Effector memory CD4-positive, alpha-beta T cell (primary cell): ENCODE results near the gene CTNND2.

ENCODE experiments used
- DNase-seq, 3 donors: peaks; one replicate each; pipeline ENCODE4 v3.0.0-alpha.2; 2020
- H3K27ac ChIP-seq: 2 replicates; pipeline ENCODE4 v1.7.0; 2013; ENCODE audit warnings: mild to moderate bottlenecking, low read length, moderate library complexity; ENCODE audit not compliant: insufficient read depth, poor library complexity, severe bottlenecking
- H3K27me3 ChIP-seq: replicated peaks from 2 replicates; pipeline ENCODE4 v1.7.0; 2013; ENCODE audit warnings: mild to moderate bottlenecking, low read length; ENCODE audit not compliant: insufficient read depth, control insufficient read depth, poor library complexity, severe bottlenecking
- H3K36me3 ChIP-seq: 2 replicates; pipeline ENCODE4 v1.7.0; 2013; ENCODE audit warnings: mild to moderate bottlenecking, low read length, moderate library complexity; ENCODE audit not compliant: control insufficient read depth, insufficient read depth
- H3K4me1 ChIP-seq: 2 replicates; pipeline ENCODE4 v1.7.0; 2013; ENCODE audit warnings: low read length, mild to moderate bottlenecking; ENCODE audit not compliant: control insufficient read depth, insufficient read depth, poor library complexity, severe bottlenecking
- H3K4me3 ChIP-seq: 2 replicates; pipeline ENCODE4 v1.7.0; 2013; ENCODE audit warnings: low read length, low read depth, mild to moderate bottlenecking; ENCODE audit not compliant: insufficient read depth, poor library complexity, severe bottlenecking
- H3K9me3 ChIP-seq: 2 replicates; pipeline ENCODE4 v1.7.0; 2013; ENCODE audit warnings: mild to moderate bottlenecking, low read length, moderate library complexity; ENCODE audit not compliant: control insufficient read depth

The CTNND2 gene

DNA sequence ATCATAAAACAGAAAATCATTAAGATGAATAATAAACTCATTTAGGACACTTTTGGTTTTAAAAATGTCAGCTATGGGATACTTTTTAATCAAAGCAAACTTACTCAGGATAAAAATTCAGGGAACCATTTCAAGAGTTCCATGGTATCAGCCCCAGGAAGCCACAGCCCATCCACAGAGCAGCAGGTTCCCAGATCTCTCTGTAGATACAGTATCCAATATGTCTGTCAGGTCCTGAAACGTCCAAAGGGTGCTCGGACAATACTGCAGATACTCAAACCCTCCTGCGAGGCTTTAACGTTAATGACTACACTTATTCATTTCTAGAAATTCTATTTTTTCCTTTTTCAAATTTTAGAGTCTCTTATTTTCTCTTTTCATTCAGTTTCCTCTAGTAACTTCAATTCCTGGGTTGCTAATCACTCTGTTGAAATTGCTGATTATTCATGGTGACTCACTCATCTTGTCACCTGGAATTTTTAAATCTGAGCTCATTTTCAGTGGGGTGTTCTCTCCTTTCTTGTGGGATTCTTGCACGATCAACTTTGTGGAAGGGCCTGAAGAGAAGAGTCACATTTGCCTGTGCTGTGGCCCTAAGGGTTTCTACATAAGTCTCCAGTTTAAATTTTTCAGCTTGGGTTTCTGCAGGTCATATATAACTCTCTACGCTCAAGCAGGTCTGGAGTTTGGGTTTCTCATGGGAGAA lies 435.8 kb downstream of the CTNND2 start:
- H3K9me3 ChIP-seq = no peaks in the 10 kb centered on the region
- no peak overlapping the region for H3K4me3 ChIP-seq
- H3K36me3 ChIP-seq = no peaks in the 10 kb centered on the region
- H3K27me3 ChIP-seq = no peaks in the 10 kb centered on the region
- no peak overlapping the region for H3K27ac ChIP-seq
- H3K4me1 ChIP-seq = no peaks in the 10 kb centered on the region
- no peak for DNase-seq

DNA sequence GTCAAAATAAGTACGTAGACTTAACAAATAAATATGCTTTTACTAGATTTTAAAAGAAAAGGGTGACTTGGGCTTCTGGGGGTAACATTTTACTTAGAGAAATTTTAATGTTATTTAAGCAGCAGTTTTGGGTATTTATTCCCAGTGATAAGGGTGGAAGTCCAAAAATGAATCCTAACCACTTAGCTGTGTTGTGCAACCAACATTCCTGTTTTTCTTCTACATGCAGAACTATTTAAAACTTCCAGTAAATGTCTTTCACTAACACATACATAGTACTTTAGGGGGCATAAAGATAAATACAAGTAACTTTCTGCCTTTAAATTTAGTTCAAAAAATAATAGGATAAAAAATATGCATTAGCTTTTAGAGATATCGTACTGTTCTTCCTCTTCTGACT lies 436.7 kb downstream of the CTNND2 start:
- DNase-seq = no peak
- Histone ChIP-seq H3K36me3 (no peaks in the 10 kb centered on the region), H3K9me3 (no peaks in the 10 kb centered on the region), H3K4me3 (no peak overlapping the region), H3K4me1 (no peaks in the 10 kb centered on the region), H3K27me3 (no peaks in the 10 kb centered on the region), H3K27ac (no peak overlapping the region)

DNA sequence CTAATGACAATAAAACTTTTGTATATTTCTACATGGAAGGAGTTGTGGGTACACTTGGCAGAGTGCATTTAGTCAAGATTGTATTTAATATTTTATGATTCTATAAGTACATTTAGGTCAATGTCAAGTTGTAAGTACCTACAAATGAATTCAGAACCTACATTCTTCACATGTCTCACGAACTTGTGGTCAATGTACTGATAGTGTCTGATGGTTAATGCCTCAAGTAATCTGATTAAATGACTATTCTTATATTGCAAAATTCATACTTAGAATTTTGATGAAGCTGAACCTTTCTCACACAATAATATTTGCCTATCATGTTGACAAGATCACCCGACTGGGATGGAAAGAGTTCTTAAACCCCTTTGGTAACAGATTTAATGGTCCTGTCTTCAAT lies 444.5 kb downstream of the CTNND2 start:
- Histone ChIP-seq H3K4me3 (no peak overlapping the region), H3K4me1 (no peaks in the 10 kb centered on the region), H3K36me3 (no peaks in the 10 kb centered on the region), H3K27ac (no peak overlapping the region), H3K9me3 (no peaks in the 10 kb centered on the region), H3K27me3 (no peaks in the 10 kb centered on the region)
- DNase-seq = no peak

DNA sequence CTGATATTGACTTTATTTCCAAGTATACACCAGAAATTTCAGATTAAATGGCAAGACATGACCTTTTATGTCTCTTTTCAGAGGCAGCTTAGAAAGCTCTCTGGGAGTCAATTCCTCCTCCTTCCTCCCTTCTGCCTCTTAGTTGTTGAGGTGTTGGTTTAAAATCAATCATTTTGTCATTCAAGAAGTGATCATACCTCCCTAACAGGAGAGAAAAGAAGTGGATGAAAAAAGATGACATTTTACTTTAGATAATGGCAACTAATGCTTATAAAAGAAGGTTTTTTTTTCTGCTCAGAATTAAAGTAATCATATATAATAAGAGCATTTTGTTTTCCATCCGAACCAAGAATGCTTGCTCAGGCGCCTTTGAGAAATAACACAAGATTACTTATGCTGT lies 448.7 kb downstream of the CTNND2 start:
- H3K27me3 ChIP-seq = no peaks in the 10 kb centered on the region
- DNase-seq = no peak

DNA sequence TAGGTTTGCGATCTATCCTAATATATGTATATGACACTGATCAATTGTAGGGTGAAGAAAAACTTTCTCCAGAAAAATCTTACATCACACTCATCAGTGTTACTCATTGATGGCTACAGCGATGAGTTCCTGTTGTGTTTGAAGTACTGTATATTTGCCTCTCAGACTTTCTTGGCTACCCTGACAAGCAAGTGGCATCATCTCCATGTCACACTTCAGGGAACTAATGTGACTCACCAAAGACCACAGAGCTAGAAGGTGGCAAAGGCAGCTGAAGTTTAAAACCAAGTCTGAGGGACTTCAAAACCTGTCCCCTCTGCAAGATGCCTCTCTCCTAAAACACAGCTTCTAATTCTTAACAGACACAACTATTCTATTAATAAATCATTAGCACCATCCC lies 451.4 kb downstream of the CTNND2 start:
- H3K27me3 ChIP-seq = no peaks in the 10 kb centered on the region
- H3K9me3 ChIP-seq = no peaks in the 10 kb centered on the region
- no peak overlapping the region for H3K4me3 ChIP-seq
- DNase-seq = no peak
- H3K27ac ChIP-seq = no peak overlapping the region
- H3K4me1 ChIP-seq = no peaks in the 10 kb centered on the region
- H3K36me3 ChIP-seq = no peaks in the 10 kb centered on the region

More for the DNA sequence above, 448.7 kb downstream of the CTNND2 start:
- Histone ChIP-seq H3K9me3 (no peaks in the 10 kb centered on the region), H3K36me3 (no peaks in the 10 kb centered on the region), H3K27ac (no peak overlapping the region), H3K4me3 (no peak overlapping the region), H3K4me1 (no peaks in the 10 kb centered on the region)

DNA sequence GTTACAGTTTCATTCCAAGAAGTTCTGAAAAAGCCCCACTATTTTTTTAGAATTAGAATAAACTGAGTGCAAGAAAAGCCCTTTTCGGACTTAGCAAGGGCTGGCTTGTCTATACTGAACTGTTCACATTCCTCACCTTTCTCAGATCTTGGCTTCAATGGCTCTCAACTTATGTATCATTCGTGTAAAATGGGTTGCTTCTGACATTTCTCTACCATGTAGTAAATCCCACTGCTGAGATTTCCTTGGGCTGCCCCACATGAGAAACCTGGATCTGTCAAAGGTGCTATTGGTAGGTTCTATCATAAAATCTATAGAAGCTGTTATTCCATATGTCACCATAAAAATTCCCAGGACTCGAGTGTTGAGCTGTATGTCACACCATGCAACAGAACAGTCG lies 454.3 kb downstream of the CTNND2 start:
- H3K4me3 ChIP-seq = no peak overlapping the region
- H3K36me3 ChIP-seq = no peaks in the 10 kb centered on the region
- no peaks in the 10 kb centered on the region for H3K27me3 ChIP-seq
- no peak for DNase-seq
- H3K27ac ChIP-seq = no peak overlapping the region
- no peaks in the 10 kb centered on the region for H3K9me3 ChIP-seq
- H3K4me1 ChIP-seq = no peaks in the 10 kb centered on the region

DNA sequence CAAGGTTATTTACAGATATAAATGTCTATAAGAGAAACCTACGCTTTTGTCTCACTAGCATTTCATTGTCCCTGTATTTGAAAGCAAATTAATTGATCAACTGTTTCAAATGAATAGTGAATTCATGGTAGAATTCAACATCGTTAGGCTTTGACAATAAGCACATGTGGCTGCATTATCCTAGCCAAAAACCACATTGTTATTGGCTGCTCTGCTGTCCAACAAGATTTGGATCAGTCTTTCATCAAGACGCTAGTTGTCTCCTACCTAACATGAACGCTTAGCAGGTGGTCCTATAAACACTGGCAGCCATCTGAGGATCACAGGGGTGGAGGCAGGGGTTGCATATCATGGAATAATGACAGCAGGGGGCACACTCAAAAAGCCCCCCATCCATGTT lies 455.0 kb downstream of the CTNND2 start:
- H3K4me1 ChIP-seq = no peaks in the 10 kb centered on the region
- no peak overlapping the region for H3K27ac ChIP-seq
- H3K27me3 ChIP-seq = no peaks in the 10 kb centered on the region
- DNase-seq = no peak
- H3K9me3 ChIP-seq = no peaks in the 10 kb centered on the region
- H3K36me3 ChIP-seq = no peaks in the 10 kb centered on the region
- no peak overlapping the region for H3K4me3 ChIP-seq

DNA sequence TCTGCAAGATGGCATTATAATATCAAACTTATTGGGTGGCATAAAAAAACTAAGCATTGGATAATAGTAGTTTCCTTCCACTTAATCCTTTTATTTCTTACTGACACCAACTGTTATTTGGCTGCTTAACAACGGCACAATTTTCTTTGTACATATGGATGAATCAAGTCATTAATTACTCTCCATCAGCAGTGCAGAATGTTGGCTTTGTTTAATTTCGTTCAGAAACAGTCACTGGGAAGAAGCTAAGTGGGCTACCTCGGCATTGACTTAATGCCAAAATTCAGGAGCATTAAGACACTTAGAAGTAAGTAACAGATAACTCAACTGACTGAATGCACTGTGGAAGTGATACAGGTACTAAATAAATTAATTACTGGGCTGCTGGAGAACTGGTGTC lies 460.4 kb downstream of the CTNND2 start:
- Histone ChIP-seq H3K9me3 (no peaks in the 10 kb centered on the region), H3K27ac (no peak overlapping the region), H3K36me3 (no peaks in the 10 kb centered on the region), H3K27me3 (no peaks in the 10 kb centered on the region), H3K4me3 (no peak overlapping the region), H3K4me1 (no peaks in the 10 kb centered on the region)
- no peak for DNase-seq

DNA sequence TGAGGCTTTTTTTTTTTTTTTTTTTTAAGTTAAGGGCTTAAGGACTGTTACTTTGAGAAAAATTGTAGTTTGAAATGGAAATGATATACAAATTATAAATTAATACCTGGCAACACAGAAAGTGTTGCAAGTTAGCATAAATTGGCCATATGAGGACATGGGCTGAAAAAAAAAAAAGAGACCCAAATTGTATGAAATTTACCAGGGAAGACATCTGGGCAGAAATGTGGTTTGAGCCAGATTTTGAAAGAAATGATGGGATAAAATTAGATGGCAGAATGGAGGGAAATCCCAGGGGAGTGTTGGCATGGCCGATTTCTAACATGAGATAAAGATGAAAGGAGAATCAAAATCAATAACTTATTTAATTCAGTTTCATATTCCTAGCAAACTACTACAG lies 472.1 kb downstream of the CTNND2 start:
- no peak overlapping the region for H3K27ac ChIP-seq
- H3K9me3 ChIP-seq = no peaks in the 10 kb centered on the region
- no peak for DNase-seq
- H3K27me3 ChIP-seq = no peaks in the 10 kb centered on the region
- no peak overlapping the region for H3K4me3 ChIP-seq
- H3K4me1 ChIP-seq = no peaks in the 10 kb centered on the region
- H3K36me3 ChIP-seq = no peaks in the 10 kb centered on the region

DNA sequence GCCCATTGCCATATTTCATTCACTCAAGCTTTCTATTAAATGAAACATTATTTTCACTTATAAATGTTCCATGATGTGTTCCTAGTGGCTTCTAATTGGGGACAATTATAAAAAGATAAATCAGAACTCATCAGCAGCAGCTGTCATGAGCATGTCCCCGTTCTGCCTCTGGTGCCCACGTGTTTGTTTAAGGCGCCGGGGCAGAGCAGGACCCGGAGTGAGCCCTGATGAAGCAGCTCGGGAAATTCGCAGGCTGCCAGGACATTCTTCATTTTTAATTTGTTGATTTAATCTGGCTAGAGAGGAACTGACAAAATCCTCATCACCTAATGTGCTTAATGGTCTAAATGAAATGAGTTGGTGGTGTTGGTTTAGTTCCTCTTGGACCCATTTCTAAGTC lies 475.0 kb downstream of the CTNND2 start:
- Histone ChIP-seq H3K4me3 (no peak overlapping the region), H3K4me1 (no peaks in the 10 kb centered on the region), H3K9me3 (no peaks in the 10 kb centered on the region), H3K27me3 (no peaks in the 10 kb centered on the region), H3K27ac (no peak overlapping the region), H3K36me3 (no peaks in the 10 kb centered on the region)
- DNase-seq = no peak
